ENCODE measurements around the gene RASEF.

DNA sequence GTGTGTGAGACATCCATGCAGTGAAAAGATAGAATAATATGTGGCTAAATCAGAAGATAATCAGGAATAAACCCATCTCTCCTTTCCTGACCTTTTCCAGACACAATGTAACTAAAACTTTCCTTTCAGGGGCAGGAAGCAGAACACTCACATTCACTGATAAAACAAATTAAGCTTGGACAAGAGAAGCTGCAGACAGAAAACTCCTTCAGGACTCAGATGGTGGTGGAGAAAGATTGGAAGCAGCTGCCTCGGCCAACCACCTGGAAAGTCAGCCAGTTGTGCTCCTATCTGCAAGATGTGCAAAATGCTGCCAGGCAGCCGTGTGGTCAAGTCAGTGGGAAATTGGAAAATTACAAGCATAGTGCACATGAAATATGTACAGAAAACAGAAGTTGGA is 26.9 kb downstream of the RASEF start:
- TF ChIP-seq, protein P1, sequence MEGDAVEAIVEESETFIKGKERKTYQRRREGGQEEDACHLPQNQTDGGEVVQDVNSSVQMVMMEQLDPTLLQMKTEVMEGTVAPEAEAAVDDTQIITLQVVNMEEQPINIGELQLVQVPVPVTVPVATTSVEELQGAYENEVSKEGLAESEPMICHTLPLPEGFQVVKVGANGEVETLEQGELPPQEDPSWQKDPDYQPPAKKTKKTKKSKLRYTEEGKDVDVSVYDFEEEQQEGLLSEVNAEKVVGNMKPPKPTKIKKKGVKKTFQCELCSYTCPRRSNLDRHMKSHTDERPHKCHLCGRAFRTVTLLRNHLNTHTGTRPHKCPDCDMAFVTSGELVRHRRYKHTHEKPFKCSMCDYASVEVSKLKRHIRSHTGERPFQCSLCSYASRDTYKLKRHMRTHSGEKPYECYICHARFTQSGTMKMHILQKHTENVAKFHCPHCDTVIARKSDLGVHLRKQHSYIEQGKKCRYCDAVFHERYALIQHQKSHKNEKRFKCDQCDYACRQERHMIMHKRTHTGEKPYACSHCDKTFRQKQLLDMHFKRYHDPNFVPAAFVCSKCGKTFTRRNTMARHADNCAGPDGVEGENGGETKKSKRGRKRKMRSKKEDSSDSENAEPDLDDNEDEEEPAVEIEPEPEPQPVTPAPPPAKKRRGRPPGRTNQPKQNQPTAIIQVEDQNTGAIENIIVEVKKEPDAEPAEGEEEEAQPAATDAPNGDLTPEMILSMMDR (IDR thresholded peaks at IDR 0.05; ENCODE audit: low read depth, low read length, poor library complexity, severe bottlenecking), result no peak
- no peak for TF ChIP-seq EZH2phosphoT487 (IDR thresholded peaks at IDR 0.05; ENCODE audit: borderline replicate concordance, low read length)

Measured in DOHH2 (cell line).